SK-N-SH treated with all-trans-retinoic acid at 6 μM for 48 hours (cell line): ENCODE data around the gene ANK3.

Source experiments
- ATAC-seq: fragments of 200-7000 bp; cut with Tn5 transposase; 3 replicates; pipeline ENCODE4 v1.9.1; 2020; ENCODE audit warnings: mild to moderate bottlenecking, moderate library complexity
- ARNTL ChIP-seq: fragments of 450-650 bp; formaldehyde crosslinking; IDR thresholded peaks from 2 replicates; pipeline ENCODE4 v1.5.0; 2020; ENCODE audit warnings: low read depth, mild to moderate bottlenecking, moderate library complexity, borderline replicate concordance
- CSDC2 ChIP-seq: fragments of 250-450 bp; sonication (Bioruptor Pico); IDR thresholded peaks from 2 replicates; pipeline ENCODE4 v1.5.0; 2020; ENCODE audit warnings: mild to moderate bottlenecking, moderate library complexity
- ESRRG ChIP-seq: fragments of 250-450 bp; sonication (Bioruptor Pico); IDR thresholded peaks from 2 replicates; pipeline ENCODE4 v1.6.1; 2021; ENCODE audit warnings: mild to moderate bottlenecking
- GLIS3 ChIP-seq: fragments of 250-450 bp; sonication (Bioruptor Pico); IDR thresholded peaks from 2 replicates; pipeline ENCODE4 v1.5.0; 2020; ENCODE audit warnings: mild to moderate bottlenecking, moderate library complexity
- ISL1 ChIP-seq: fragments of 250-450 bp; sonication (Bioruptor Pico); IDR thresholded peaks from 2 replicates; pipeline ENCODE4 v2.1.2; 2022; ENCODE audit warnings: mild to moderate bottlenecking, moderate library complexity
- OSR1 ChIP-seq: fragments of 250-450 bp; sonication (Bioruptor Pico); IDR thresholded peaks from 2 replicates; pipeline ENCODE4 v1.8.0; 2022; ENCODE audit warnings: moderate library complexity, mild to moderate bottlenecking, inconsistent platforms
- RARB ChIP-seq: fragments of 250-450 bp; sonication (Bioruptor Pico); IDR thresholded peaks from 2 replicates; pipeline ENCODE4 v1.8.0; 2021; ENCODE audit warnings: mild to moderate bottlenecking, moderate library complexity
- SNAI2 ChIP-seq: fragments of 250-450 bp; sonication (Bioruptor Pico); IDR thresholded peaks from 2 replicates; pipeline ENCODE4 v1.5.0; 2020; ENCODE audit warnings: mild to moderate bottlenecking, moderate library complexity
- ZC3H10 ChIP-seq: fragments of 250-450 bp; sonication (Bioruptor Pico); IDR thresholded peaks from 2 replicates; pipeline ENCODE4 v1.5.1; 2021; ENCODE audit warnings: mild to moderate bottlenecking, moderate library complexity
- ZFP3 ChIP-seq: fragments of 250-450 bp; sonication (Bioruptor Pico); IDR thresholded peaks from 2 replicates; pipeline ENCODE4 v1.5.0; 2020; ENCODE audit warnings: mild to moderate bottlenecking, moderate library complexity
- ZFP30 ChIP-seq: fragments of 450-650 bp; formaldehyde crosslinking; IDR thresholded peaks from 2 replicates; pipeline ENCODE4 v1.5.0; 2022; ENCODE audit warnings: mild to moderate bottlenecking, moderate library complexity
- ZNF565 ChIP-seq: fragments of 450-650 bp; formaldehyde crosslinking; conservative IDR thresholded peaks from 2 replicates; pipeline ENCODE4 v1.5.0; 2020; ENCODE audit warnings: low read depth, mild to moderate bottlenecking, moderate library complexity
- ZNF70 ChIP-seq: fragments of 450-650 bp; formaldehyde crosslinking; IDR thresholded peaks from 2 replicates; pipeline ENCODE4 v1.5.0; 2020; ENCODE audit warnings: mild to moderate bottlenecking, moderate library complexity
- ZNF8 ChIP-seq: fragments of 450-650 bp; formaldehyde crosslinking; IDR thresholded peaks from 2 replicates; pipeline ENCODE4 v1.5.0; 2020; ENCODE audit warnings: mild to moderate bottlenecking, moderate library complexity
- TF ChIP-seq, protein P1 (sequence below): fragments of 250-450 bp; sonication (Bioruptor Pico); IDR thresholded peaks from 2 replicates; pipeline ENCODE4 v1.5.0; 2020; ENCODE audit warnings: mild to moderate bottlenecking, moderate library complexity
- TF ChIP-seq, protein P2 (sequence below): fragments of 250-450 bp; sonication (Bioruptor Pico); IDR thresholded peaks from 2 replicates; pipeline ENCODE4 v1.5.1; 2021; ENCODE audit warnings: mild to moderate bottlenecking, moderate library complexity
- TF ChIP-seq, protein P3 (sequence below): fragments of 250-450 bp; sonication (Bioruptor Pico); IDR thresholded peaks from 2 replicates; pipeline ENCODE4 v1.8.0; 2021; ENCODE audit warnings: low read depth, mild to moderate bottlenecking, moderate library complexity, borderline replicate concordance
- TF ChIP-seq, protein P4 (sequence below): fragments of 250-450 bp; sonication (Bioruptor Pico); IDR thresholded peaks from 2 replicates; pipeline ENCODE4 v1.5.1; 2020; ENCODE audit warnings: low read depth, mild to moderate bottlenecking, moderate library complexity
- TF ChIP-seq, protein P5 (sequence below): fragments of 250-450 bp; sonication (Bioruptor Pico); IDR thresholded peaks from 2 replicates; pipeline ENCODE4 v1.8.0; 2020; ENCODE audit warnings: mild to moderate bottlenecking, moderate library complexity, borderline replicate concordance

The ANK3 gene

DNA sequence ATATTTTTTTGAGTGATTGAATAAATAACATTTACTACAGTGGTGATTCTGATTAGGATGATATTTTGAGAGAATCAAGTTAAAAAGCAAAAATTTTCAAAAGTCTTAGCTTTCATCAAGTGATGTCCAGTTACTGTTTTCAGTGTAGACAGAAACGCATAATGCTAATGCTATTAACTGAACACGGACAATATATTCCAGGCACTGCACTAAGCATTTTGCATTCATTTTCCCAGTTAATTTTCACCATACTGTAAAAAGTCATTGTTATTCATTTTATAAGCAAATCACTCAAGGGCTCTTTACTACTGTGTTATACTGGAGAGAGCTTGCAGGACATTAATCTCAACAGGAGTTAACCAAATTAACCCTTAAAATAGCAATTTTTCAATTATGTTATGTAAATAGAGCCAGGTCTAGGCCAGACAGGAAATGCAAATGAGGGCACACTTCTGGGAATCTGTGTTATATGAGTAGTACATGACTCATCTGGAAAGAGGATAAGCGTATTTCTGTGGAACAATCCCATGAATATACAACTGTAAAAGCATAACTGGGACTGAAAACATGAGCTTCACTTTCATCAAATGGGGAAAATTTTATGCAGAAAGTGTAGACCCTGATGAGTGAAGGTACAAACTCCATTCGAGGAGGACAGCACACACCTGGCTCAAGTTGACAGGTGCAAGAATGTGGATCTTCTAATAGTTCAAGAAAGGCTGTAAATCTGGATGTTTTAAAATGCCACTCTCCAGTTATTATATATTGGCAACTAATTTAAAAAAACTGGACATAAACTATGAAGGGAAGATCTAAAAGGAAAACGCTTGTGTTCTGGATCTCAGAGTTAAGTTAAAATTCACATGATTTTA, 75.4 kb downstream of the ANK3 start:
- TF ChIP-seq ARNTL (CRISPR knock-in tag) (no peak), ZC3H10 (CRISPR knock-in tag) (peak; percentile 85; the same call in 1 of the 2 replicates)

DNA sequence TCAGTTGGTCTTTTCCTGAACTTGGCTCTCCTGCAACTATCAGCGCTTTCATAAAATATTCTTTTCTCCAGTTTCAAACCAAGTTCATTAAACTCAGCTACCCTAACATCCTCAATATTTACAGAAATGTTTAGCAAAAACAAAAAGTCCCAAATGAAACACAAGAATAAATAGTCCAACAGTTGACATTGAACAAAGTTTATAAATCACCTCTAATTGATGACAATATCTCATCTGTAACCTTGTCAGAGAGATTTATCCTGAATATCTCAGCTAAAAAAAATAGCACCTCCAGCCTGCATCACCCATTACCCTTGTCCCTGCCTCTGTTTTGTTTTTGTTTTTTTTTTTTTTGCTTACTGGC, 76.1 kb downstream of the ANK3 start:
- no peak for ATAC-seq
- TF ChIP-seq CSDC2 (CRISPR knock-in tag) (no peak), ZNF8 (CRISPR knock-in tag) (no peak), ARNTL (CRISPR knock-in tag) (no peak), ESRRG (CRISPR knock-in tag) (no peak), OSR1 (no peak), ZFP30 (CRISPR knock-in tag) (no peak), ZNF70 (CRISPR knock-in tag) (no peak), RARB (CRISPR knock-in tag) (no peak), ZC3H10 (CRISPR knock-in tag) (no peak), ZFP3 (CRISPR knock-in tag) (no peak), SNAI2 (CRISPR knock-in tag) (no peak), GLIS3 (no peak), ZNF565 (CRISPR knock-in tag) (no peak)
- TF ChIP-seq, protein P1, sequence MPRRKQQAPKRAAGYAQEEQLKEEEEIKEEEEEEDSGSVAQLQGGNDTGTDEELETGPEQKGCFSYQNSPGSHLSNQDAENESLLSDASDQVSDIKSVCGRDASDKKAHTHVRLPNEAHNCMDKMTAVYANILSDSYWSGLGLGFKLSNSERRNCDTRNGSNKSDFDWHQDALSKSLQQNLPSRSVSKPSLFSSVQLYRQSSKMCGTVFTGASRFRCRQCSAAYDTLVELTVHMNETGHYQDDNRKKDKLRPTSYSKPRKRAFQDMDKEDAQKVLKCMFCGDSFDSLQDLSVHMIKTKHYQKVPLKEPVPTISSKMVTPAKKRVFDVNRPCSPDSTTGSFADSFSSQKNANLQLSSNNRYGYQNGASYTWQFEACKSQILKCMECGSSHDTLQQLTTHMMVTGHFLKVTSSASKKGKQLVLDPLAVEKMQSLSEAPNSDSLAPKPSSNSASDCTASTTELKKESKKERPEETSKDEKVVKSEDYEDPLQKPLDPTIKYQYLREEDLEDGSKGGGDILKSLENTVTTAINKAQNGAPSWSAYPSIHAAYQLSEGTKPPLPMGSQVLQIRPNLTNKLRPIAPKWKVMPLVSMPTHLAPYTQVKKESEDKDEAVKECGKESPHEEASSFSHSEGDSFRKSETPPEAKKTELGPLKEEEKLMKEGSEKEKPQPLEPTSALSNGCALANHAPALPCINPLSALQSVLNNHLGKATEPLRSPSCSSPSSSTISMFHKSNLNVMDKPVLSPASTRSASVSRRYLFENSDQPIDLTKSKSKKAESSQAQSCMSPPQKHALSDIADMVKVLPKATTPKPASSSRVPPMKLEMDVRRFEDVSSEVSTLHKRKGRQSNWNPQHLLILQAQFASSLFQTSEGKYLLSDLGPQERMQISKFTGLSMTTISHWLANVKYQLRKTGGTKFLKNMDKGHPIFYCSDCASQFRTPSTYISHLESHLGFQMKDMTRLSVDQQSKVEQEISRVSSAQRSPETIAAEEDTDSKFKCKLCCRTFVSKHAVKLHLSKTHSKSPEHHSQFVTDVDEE (CRISPR knock-in tag): no peak
- TF ChIP-seq, protein P2, sequence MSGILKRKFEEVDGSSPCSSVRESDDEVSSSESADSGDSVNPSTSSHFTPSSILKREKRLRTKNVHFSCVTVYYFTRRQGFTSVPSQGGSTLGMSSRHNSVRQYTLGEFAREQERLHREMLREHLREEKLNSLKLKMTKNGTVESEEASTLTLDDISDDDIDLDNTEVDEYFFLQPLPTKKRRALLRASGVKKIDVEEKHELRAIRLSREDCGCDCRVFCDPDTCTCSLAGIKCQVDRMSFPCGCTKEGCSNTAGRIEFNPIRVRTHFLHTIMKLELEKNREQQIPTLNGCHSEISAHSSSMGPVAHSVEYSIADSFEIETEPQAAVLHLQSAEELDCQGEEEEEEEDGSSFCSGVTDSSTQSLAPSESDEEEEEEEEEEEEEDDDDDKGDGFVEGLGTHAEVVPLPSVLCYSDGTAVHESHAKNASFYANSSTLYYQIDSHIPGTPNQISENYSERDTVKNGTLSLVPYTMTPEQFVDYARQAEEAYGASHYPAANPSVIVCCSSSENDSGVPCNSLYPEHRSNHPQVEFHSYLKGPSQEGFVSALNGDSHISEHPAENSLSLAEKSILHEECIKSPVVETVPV (CRISPR knock-in tag): no peak
- TF ChIP-seq, protein P3, sequence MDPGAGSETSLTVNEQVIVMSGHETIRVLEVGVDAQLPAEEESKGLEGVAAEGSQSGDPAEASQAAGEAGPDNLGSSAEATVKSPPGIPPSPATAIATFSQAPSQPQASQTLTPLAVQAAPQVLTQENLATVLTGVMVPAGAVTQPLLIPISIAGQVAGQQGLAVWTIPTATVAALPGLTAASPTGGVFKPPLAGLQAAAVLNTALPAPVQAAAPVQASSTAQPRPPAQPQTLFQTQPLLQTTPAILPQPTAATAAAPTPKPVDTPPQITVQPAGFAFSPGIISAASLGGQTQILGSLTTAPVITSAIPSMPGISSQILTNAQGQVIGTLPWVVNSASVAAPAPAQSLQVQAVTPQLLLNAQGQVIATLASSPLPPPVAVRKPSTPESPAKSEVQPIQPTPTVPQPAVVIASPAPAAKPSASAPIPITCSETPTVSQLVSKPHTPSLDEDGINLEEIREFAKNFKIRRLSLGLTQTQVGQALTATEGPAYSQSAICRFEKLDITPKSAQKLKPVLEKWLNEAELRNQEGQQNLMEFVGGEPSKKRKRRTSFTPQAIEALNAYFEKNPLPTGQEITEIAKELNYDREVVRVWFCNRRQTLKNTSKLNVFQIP (CRISPR knock-in tag): no peak
- TF ChIP-seq, protein P4, sequence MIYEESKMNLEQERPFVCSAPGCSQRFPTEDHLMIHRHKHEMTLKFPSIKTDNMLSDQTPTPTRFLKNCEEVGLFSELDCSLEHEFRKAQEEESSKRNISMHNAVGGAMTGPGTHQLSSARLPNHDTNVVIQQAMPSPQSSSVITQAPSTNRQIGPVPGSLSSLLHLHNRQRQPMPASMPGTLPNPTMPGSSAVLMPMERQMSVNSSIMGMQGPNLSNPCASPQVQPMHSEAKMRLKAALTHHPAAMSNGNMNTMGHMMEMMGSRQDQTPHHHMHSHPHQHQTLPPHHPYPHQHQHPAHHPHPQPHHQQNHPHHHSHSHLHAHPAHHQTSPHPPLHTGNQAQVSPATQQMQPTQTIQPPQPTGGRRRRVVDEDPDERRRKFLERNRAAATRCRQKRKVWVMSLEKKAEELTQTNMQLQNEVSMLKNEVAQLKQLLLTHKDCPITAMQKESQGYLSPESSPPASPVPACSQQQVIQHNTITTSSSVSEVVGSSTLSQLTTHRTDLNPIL (CRISPR knock-in tag): no peak
- TF ChIP-seq, protein P5, sequence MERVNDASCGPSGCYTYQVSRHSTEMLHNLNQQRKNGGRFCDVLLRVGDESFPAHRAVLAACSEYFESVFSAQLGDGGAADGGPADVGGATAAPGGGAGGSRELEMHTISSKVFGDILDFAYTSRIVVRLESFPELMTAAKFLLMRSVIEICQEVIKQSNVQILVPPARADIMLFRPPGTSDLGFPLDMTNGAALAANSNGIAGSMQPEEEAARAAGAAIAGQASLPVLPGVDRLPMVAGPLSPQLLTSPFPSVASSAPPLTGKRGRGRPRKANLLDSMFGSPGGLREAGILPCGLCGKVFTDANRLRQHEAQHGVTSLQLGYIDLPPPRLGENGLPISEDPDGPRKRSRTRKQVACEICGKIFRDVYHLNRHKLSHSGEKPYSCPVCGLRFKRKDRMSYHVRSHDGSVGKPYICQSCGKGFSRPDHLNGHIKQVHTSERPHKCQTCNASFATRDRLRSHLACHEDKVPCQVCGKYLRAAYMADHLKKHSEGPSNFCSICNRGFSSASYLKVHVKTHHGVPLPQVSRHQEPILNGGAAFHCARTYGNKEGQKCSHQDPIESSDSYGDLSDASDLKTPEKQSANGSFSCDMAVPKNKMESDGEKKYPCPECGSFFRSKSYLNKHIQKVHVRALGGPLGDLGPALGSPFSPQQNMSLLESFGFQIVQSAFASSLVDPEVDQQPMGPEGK (CRISPR knock-in tag): no peak

More for the DNA sequence above, 75.4 kb downstream of the ANK3 start:
- peak; percentile 76 for ATAC-seq

DNA sequence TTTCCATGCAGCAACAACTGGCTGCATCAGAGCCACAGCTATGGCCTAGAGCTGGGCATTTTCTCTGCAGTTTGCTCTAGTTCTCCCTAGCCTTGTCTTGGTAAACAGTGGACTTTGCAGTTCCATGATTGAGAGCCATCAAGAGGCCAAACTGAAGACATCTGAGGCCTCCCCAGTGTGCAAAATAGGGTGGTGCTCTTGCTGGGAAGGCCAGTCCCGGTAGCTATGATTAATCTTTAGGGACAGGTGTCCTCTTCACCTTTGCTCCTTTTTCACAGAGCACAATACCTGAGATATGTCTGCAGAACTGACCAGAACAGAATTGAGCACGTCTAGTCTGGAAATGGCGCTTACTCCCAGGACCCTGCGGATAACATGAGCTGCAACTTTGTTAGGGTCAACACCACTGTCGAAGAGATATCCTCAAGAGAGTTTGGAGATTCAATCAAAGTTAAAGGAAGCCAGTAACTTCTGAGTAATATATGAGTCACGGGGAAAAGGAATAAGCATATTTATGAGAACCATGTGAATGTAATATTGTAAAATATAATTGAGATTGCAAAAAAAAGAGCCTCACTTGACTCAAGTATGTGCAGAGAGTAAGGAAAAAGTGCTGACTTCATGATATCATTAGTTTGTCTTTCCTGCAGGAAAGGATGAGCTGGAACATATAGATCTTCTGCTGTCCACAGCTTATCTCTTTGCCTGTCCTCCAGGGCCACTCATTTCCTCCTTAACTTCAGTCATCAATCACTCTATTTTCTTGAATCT, 76.7 kb downstream of the ANK3 start:
- peak; percentile 80 for ATAC-seq
- TF ChIP-seq ISL1 (CRISPR knock-in tag): peak; percentile 37; the same call in 1 of the 2 replicates
- TF ChIP-seq SNAI2 (CRISPR knock-in tag): no peak
